Myocyte (in vitro differentiated cells): ENCODE measurements around the gene NTN5. TPM values are rescaled to one million over a fixed set of nuclear protein-coding genes. Genes with fewer than 3 reads are reported as not detected.
A peak's percentile ranks its signal among the peaks of the same experiment; 100 is the strongest.
"Not testable (repeated sequence)": the region's sequence is repeated elsewhere in the genome, so short reads cannot be mapped to it uniquely, and the experiment has no call there.

Experiments
- DNase-seq: peaks from one replicate; pipeline ENCODE4 v3.0.0-alpha.2; 2012; ENCODE audit warnings: low read depth
- total RNA-seq: library from RNA; depleted of rRNA; stranded (reverse); fragments of >200 nt; gene quantifications from 2 replicates; pipeline ENCODE4 v1.2.3, GENCODE V29; 2014

Gene NTN5
- total RNA-seq, 1 donor from 2014 or later: 0.08 TPM

GRCh38 chr19:48670699-48671445 is 1.9 kb downstream of the NTN5 start:
- no peak for DNase-seq

- no peak for DNase-seq
Measured at GRCh38 chr19:48669903-48670668, 2.7 kb downstream of the NTN5 start.

GRCh38 chr19:48668761-48669160 is 4.1 kb downstream of the NTN5 start:
- no peak for DNase-seq

- no peak for DNase-seq
Measured at GRCh38 chr19:48668332-48668731, 4.5 kb downstream of the NTN5 start.

- no peak for DNase-seq
Measured at GRCh38 chr19:48665786-48666185, 7.0 kb downstream of the NTN5 start.

GRCh38 chr19:48664476-48664875 is 8.3 kb downstream of the NTN5 start:
- no peak for DNase-seq

- DNase-seq: no peak
Measured at GRCh38 chr19:48663667-48664066, 9.2 kb downstream of the NTN5 start.

- DNase-seq: no peak
Measured at GRCh38 chr19:48661711-48662090, 11.1 kb downstream of the NTN5 start.

- DNase-seq: peak; percentile 88
Measured at GRCh38 chr19:48660852-48661710, 11.7 kb downstream of the NTN5 start.

- no peak for DNase-seq
Measured at GRCh38 chr19:48659768-48660167, 13.0 kb downstream of the NTN5 start.

- DNase-seq: no peak
Measured at GRCh38 chr19:48658483-48658882, 14.3 kb downstream of the NTN5 start.

GRCh38 chr19:48657828-48658227 is 15.0 kb downstream of the NTN5 start:
- DNase-seq: not testable (repeated sequence)

GRCh38 chr19:48656840-48657474 is 15.9 kb downstream of the NTN5 start:
- DNase-seq: peak; percentile 77

- no peak for DNase-seq
Measured at GRCh38 chr19:48654299-48655059, 18.3 kb downstream of the NTN5 start.

- no peak for DNase-seq
Measured at GRCh38 chr19:48651683-48652048, 21.2 kb downstream of the NTN5 start.

- DNase-seq: no peak
Measured at GRCh38 chr19:48650974-48651682, 21.7 kb downstream of the NTN5 start.

GRCh38 chr19:48648134-48648533 is 24.7 kb downstream of the NTN5 start:
- peak; percentile 42 for DNase-seq

- no peak for DNase-seq
Measured at GRCh38 chr19:48646722-48647216, 26.0 kb downstream of the NTN5 start.

GRCh38 chr19:48646001-48646721 is 26.7 kb downstream of the NTN5 start, which contains the start of gene CA11:
Gene CA11, minus strand, starts transcription at chr19:48646187. Its CDS starts 555 bp downstream, at chr19:48645632.
- peak; percentile 88 for DNase-seq
